Stimulated activated naive CD8-positive, alpha-beta T cell treated with anti-CD3 and anti-CD28 coated beads, Interleukin-15, amount 100 ng/mL, for 72 hours (primary cell): ENCODE measurements around the gene AVL9.
"Not testable (repeated sequence)": the region's sequence is repeated elsewhere in the genome, so short reads cannot be mapped to it uniquely, and the experiment has no call there.

Experiments used
- ATAC-seq: fragments of 150-1000 bp; cut with Tn5 transposase; 2 replicates; pipeline ENCODE4 v1.10.0; 2021; ENCODE audit warnings: mild to moderate bottlenecking, moderate library complexity
- DNase-seq, 2 donors: peaks; one replicate each; pipeline ENCODE4 v3.0.0; 2021 to 2022
- H3K27ac Mint-ChIP-seq, 2 donors: one replicate each; pipeline ENCODE4 v1.8.0; 2022; ENCODE audit warnings: mild to moderate bottlenecking in 2 of 2, mixed read lengths in 2 of 2, moderate library complexity in 2 of 2
- H3K27me3 Mint-ChIP-seq: one replicate; pipeline ENCODE4 v1.8.0; 2022; ENCODE audit warnings: mixed read lengths
- H3K4me1 Mint-ChIP-seq: one replicate; pipeline ENCODE4 v1.8.0; 2022; ENCODE audit warnings: mild to moderate bottlenecking, mixed read lengths
- H3K4me3 Mint-ChIP-seq, 2 donors: one replicate each; pipeline ENCODE4 v1.8.0; 2022; ENCODE audit warnings: mild to moderate bottlenecking in 2 of 2, mixed read lengths in 2 of 2, moderate library complexity in 1 of 2
- H3K9me3 Mint-ChIP-seq, 2 donors: one replicate each; pipeline ENCODE4 v1.8.0; 2022; ENCODE audit warnings: mixed read lengths in 2 of 2

Gene AVL9

DNA sequence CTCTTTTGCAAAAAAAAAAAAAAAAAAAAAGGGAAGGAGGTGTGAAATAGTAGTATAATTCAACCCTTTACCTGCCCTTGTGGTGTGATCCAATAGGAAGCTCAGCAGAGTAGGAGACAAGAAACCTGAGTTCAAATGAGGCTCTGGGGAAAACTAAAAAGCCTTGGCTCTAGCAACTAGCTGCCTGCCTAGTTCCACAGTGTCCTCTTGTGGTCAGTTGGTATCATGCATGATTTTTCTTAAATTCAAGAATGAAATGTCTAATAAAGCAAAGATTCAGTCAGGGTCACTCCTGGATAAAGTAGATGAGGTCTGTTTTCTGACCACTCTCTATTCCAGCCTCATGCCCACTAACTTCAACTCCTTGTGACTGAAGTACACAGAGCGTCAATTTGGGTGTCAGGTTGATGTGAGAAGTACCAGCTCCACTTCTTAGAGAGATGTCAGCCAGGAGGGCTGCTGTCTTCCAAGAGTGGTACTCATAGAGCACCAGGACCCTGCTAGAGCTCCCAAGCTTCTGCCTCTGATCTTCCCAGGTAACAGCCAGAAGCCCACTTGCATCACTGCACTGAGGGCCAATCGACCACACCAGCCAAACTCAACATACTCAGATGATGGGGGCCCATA is 15.6 kb upstream of the AVL9 start:
- no peak overlapping the region for H3K4me3 Mint-ChIP-seq

DNA sequence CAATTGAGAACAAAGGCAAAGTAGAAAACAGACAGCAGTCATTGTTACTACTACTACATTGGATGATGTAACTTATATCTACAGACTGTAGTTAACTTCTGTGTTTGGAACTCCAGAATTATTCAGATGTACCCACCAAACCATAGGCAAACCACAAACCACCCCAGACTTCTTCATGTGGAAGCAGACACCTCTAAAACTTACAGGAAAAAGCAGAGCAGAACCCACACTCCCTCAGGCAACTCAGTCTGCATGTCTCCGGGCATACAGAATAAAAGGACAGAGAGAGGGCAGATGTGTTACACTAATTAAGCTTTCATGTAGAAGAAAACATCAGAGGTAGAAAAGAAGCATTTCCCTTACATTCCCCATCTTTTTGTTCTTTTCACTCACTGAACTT is 14.1 kb upstream of the AVL9 start:
- ATAC-seq (peak; percentile 46), DNase-seq (no peak)
- no peak overlapping the region for H3K4me3 Mint-ChIP-seq
- H3K27me3 Mint-ChIP-seq, result no peaks in the 10 kb centered on the region
- no peaks in the 10 kb centered on the region for H3K9me3 Mint-ChIP-seq
- peak overlapping the region in 1 of 2 donors; percentile 70 for H3K27ac Mint-ChIP-seq
- H3K4me1 Mint-ChIP-seq, result peaks cover 10% of the 10 kb centered on the region

More for the DNA sequence above, 15.6 kb upstream of the AVL9 start:
- Mint-ChIP-seq H3K9me3 (no peaks in the 10 kb centered on the region), H3K27me3 (no peaks in the 10 kb centered on the region), H3K27ac (no peak overlapping the region), H3K4me1 (peaks cover 10% of the 10 kb centered on the region)
- no peak for DNase-seq
- ATAC-seq, result peak; percentile 41

DNA sequence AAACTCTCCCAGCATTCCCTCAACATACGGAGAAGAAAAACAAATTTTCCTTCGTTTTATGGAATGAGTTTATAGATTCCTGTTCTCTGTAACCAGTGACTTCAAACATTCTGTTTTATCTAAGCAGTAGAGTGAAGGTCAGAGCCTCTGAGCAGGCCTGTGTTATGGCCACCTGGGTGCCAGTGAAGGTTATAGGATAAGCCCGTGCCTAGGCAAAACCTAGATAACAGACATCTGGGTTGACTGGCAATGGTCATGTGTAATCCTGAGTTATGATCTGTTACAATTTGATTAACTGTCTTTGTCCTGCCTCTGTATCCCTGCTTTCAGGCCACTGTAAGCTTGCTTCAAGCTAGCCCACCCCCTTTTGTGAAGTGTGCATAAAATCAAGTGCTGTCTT is 13.4 kb upstream of the AVL9 start:
- Mint-ChIP-seq H3K4me3 (no peak overlapping the region), H3K27me3 (no peaks in the 10 kb centered on the region), H3K4me1 (peaks cover 10% of the 10 kb centered on the region), H3K27ac (no peak overlapping the region), H3K9me3 (no peaks in the 10 kb centered on the region)
- DNase-seq (no peak), ATAC-seq (no peak)

DNA sequence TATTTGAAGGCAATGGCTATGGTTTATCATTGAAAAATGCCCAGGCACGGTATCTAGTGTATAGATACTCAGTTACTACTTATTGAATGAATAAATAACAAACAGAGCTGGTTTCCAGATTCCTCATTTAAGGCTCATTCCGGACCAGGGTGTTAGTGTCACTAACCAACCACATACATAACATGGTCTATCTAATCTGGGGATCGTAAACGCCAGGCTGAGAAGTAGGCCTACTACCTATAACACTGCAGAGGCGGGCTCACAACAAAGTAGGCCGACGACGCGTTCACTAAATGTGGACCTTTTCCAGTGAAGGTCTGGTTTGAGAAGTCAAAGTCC is 5.5 kb upstream of the AVL9 start:
- Mint-ChIP-seq H3K4me1 (peaks cover 43% of the 10 kb centered on the region), H3K27ac (peak overlapping the region; percentile 98 to 99), H3K27me3 (no peaks in the 10 kb centered on the region), H3K4me3 (peak overlapping the region; percentile 94), H3K9me3 (no peaks in the 10 kb centered on the region)
- DNase-seq (no peak), ATAC-seq (peak; percentile 45)

DNA sequence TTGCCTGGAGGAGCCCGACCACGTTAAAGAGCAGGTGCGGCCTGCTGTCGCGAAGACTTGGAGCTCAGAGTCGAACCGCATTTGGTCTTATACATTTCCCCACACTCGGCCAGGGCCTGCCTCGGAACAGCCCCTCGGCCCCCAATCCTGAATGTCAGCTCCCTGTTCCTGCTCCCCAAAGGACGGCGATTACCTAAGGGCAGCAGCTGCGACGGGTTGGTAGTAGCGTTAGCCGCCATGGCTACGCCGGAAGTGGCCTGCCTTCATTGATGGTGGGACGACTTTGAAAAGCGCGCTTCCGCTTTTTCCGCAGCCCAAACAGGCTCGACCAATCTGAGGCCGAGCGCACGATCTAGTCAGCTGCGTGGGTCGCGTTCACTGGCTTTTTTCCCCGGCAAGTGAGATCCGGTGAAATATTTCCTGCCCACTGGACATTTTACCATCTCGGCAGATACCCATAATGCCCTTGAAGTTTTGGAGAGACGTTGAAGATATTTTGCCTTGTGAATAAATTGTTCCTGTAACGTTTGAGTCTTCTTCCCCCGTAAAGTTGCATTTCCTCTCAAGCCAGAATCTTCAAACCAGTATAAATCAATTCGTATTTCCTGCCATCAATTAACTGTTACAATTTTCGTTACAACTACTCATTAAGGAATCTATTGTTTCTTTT is 5.0 kb upstream of the AVL9 start, which contains the start of gene LSM5:
TSS of gene LSM5 (minus strand) at position 254 of the 670 bp plus-strand sequence. CDS start at position 239, 15 bp downstream.
- Mint-ChIP-seq H3K27ac (peak within 1 kb of the TSS; percentile 98 to 99), H3K27me3 (no peaks in the 10 kb centered on the region), H3K4me3 (peak within 1 kb of the TSS; percentile 94), H3K4me1 (peaks cover 43% of the 10 kb centered on the region), H3K9me3 (no peaks in the 10 kb centered on the region)
- ATAC-seq, result peak; percentile 85
- peak; percentile 84 to 92 for DNase-seq

DNA sequence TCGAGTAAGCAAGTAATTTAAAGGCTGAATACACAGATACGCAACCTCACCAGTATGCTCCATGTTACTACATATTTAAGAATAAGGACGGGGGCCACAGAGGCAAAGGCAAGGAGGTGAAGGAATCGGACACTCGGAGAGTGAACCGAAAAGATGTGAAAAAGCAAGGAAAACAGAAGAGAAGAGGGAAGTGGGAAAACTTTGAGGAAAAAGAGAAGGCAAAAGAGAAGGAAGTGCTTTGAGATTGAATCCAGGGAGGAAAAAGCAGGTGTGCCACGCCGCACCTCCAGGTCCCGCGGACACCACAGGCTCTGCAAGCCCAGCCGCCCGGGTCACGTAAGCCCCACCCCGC is 367 bp upstream of the AVL9 start:
- H3K27ac Mint-ChIP-seq, result peak overlapping the region; percentile 82 to 89
- ATAC-seq (no peak), DNase-seq (no peak)
- peak overlapping the region; percentile 81 to 91 for H3K4me3 Mint-ChIP-seq
- H3K27me3 Mint-ChIP-seq, result no peaks in the 10 kb centered on the region
- no peaks in the 10 kb centered on the region for H3K9me3 Mint-ChIP-seq
- H3K4me1 Mint-ChIP-seq, result peaks cover 41% of the 10 kb centered on the region

DNA sequence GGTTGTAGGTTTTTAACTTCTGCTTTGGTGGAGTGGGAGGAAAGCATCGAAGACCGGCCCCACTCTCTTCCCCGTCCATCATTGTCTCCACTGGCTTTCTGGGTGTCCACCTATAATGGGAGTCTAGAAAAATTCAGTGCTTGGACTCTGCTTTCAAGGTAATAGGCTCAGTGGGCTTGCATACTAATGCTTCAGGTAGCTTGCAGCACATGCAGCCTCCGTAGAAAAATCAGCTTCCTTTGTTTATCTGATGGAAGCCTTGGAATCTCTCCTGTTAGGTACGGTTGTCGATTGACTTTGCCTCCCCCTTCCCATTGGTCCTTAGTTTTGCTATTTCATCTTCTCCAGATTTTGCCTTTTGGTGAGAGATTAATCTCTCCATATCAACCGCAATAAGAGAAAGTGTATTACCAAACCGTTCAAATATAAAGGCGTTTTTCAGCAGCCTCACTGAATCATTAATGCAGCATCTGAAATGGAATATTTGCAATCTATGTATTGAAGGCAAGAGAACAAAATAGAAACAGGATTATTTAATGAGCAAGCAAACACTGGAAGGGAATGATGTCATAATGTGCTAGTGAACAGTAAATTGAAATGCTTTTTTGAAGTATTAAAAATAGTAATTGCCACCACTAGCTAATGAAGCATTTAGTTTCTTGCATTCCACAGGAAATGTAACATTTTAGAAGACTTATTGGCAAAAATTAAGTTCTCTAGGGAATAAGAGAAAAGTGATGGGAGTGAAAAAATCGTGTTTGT is 944 bp downstream of the AVL9 start:
- ATAC-seq (no peak), DNase-seq (no peak)
- Mint-ChIP-seq H3K27me3 (no peaks in the 10 kb centered on the region), H3K9me3 (no peaks in the 10 kb centered on the region), H3K27ac (peak overlapping the region; percentile 99), H3K4me1 (peaks cover 49% of the 10 kb centered on the region), H3K4me3 (peak overlapping the region; percentile 91 to 93)

DNA sequence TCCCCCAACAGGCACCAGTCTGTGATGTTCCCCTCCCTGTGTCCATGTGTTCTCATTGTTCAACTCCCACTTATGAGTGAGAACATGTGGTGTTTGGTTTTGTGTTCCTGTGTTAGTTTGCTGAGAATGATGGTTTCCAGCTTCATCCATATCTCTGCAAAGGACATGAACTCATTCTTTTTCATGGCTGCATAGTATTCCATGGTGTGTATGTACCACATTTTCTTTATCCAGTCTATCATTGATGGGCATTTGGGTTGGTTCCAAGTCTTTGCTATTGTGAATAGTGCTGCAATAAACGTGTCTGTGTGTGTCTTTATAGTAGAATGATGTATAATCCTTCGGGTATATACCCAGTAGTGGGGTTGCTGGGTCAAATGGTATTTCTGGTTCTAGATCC is 4.5 kb downstream of the AVL9 start:
- peak overlapping the region in 1 of 2 donors; percentile 60 for H3K4me3 Mint-ChIP-seq

DNA sequence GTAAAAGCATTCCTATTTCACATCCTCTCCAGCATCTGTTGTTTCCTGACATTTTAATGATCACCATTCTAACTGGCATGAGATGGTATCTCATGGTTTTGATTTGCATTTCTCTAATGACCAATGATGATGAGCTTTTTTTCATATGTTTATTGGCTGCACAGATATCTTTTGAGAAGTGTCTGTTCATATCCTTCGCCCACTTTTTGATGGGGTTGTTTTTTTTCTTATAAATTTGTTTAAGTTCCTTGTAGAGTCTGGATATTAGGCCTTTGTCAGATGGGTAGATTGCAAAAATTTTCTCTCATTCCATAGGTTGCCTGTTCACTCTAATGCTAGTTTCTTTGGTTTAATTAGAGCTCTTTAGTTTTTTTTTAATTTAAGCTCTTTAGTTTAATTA is 4.9 kb downstream of the AVL9 start:
- Mint-ChIP-seq H3K4me3 (peak overlapping the region; percentile 54 to 60), H3K27ac (peak overlapping the region in 1 of 2 donors; percentile 77), H3K4me1 (peaks cover 62% of the 10 kb centered on the region)
- DNase-seq, H3K27me3 Mint-ChIP-seq, H3K9me3 Mint-ChIP-seq, ATAC-seq: not testable (repeated sequence)

More for the DNA sequence above, 4.5 kb downstream of the AVL9 start:
- not testable (repeated sequence) for H3K9me3 Mint-ChIP-seq, ATAC-seq, H3K27ac Mint-ChIP-seq, H3K27me3 Mint-ChIP-seq, DNase-seq
- H3K4me1 Mint-ChIP-seq, result peaks cover 62% of the 10 kb centered on the region

DNA sequence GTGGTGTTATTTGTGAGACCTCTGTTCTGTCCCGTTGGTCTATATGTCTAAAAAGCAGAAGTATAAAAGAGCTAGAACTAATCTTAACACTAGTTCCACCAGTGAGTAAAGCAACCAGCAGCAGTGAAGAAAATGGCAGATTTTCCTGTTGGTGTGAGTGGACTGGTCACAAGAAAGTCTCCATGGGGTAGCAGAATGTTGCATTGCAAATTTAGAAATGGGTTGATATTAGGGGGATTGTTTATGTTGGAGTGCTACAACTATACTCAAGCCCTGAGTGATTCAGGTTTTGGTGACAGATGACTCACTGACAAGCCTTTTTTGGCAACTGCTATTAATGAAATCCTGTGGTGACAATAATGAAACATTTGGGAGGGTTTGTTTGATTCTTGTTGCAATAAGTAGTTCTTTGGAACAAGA is 5.6 kb downstream of the AVL9 start:
- ATAC-seq (peak; percentile 56), DNase-seq (no peak)
- Mint-ChIP-seq H3K9me3 (no peaks in the 10 kb centered on the region), H3K4me1 (peaks cover 62% of the 10 kb centered on the region), H3K4me3 (peak overlapping the region; percentile 54 to 60), H3K27ac (peak overlapping the region; percentile 77 to 92), H3K27me3 (no peaks in the 10 kb centered on the region)

DNA sequence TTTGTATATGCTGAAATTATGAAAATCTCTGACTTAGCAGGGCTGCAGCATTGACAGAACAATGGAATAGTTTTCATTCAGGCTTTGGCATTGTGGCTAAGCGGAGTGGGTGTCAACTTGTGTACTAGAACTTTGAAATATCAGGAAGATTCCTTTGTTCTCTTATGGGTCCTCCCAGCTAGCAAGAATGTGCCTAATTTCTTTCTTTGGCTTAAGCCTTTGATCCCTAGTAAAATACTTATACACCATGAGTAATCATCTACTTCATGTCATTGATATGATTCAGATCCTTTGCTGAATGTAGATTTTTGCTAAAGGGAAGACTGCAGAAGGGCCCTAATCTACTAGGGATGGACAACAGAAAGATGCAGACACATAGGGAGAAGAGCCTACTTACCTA is 6.2 kb downstream of the AVL9 start:
- no peak for DNase-seq
- peak overlapping the region; percentile 54 to 60 for H3K4me3 Mint-ChIP-seq
- no peaks in the 10 kb centered on the region for H3K9me3 Mint-ChIP-seq
- H3K27ac Mint-ChIP-seq, result peak overlapping the region; percentile 63 to 77
- no peaks in the 10 kb centered on the region for H3K27me3 Mint-ChIP-seq
- ATAC-seq, result no peak
- H3K4me1 Mint-ChIP-seq, result peaks cover 68% of the 10 kb centered on the region

DNA sequence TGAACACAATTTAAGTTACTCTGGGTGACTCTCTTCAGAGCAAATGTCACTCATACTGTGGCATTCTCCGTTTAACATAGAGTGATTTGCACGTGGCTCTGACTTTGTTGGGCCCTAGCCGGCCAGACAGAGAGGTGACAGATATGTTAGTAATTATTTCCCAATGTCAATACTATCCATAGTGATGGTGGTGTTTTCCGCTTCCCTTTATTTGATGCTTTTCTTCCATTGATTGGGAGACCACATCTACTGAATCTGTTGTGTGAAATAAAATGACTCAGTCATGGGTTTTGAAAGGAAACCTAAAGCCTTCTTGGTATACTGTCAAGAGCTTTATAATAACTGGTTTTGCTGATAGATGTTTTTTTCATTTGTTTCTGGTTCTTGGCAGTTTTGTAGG is 7.4 kb downstream of the AVL9 start:
- Mint-ChIP-seq H3K4me3 (peak overlapping the region; percentile 49 to 55), H3K9me3 (no peaks in the 10 kb centered on the region), H3K27ac (peak overlapping the region; percentile 86 to 96), H3K27me3 (no peaks in the 10 kb centered on the region), H3K4me1 (peaks cover 69% of the 10 kb centered on the region)
- ATAC-seq (peak; percentile 76), DNase-seq (peak; percentile 38 to 53)

DNA sequence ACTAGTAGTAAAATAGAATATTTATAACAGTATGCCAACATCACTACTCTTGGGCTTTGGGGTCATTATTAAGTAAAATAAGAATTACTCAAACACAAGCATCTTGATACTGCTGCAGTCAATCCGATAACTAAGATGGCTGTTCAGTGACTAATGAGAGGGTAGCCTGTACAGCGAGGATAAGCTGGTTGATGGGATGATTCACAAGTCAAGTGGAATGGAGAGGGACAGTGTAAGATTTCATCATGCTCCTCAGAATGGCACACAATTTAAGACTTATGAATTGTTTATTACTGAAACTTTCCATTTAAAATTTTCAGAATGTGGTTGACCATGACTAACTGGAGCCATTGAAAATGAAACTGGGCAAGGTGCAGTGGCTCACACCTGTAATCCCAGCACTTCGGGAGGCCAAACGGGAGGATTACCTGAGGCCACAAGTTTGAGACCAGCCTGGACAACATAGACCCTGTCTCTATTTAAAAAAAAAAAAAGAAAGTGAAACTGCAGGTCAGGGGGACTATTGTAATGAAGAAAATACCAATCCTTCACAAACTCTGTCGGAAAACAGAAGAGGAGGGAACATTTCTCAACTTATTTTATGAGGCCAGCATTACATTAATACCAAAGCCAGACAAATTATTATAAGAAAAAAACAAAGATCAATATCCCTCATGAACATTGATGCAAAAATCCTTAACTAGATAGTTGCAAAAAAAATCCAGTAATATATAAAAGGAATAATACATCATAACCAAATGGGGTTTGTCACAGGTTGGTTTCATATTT is 11.2 kb downstream of the AVL9 start:
- DNase-seq (peak; percentile 33 to 62), ATAC-seq (peak; percentile 96)
- Mint-ChIP-seq H3K4me3 (peak overlapping the region; percentile 69 to 80), H3K9me3 (no peaks in the 10 kb centered on the region), H3K27me3 (no peaks in the 10 kb centered on the region), H3K27ac (peak overlapping the region; percentile 98 to 99), H3K4me1 (peaks cover 76% of the 10 kb centered on the region)

DNA sequence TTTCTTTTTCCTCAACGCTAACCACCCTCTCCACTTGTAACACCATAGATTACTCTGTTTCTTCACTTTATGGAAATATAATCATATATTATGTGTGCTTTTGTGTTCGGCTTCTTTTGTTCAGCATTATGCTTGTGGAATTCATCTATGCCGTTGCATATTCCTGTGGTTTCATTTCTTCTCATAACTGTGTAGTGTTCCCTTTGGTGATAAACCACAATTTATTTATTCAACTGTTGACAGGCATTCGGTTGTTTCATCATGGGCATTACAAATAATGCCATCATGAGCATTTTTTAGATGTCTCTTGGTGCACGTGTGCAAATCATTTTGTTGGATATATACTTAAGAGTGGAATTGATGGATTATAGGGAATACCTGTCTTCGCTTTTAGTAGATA is 12.1 kb downstream of the AVL9 start:
- no peaks in the 10 kb centered on the region for H3K27me3 Mint-ChIP-seq
- peak overlapping the region in 1 of 2 donors; percentile 7 for H3K4me3 Mint-ChIP-seq
- H3K9me3 Mint-ChIP-seq, result no peaks in the 10 kb centered on the region
- DNase-seq (no peak), ATAC-seq (no peak)
- peak overlapping the region; percentile 3 to 64 for H3K27ac Mint-ChIP-seq
- peaks cover 76% of the 10 kb centered on the region for H3K4me1 Mint-ChIP-seq

DNA sequence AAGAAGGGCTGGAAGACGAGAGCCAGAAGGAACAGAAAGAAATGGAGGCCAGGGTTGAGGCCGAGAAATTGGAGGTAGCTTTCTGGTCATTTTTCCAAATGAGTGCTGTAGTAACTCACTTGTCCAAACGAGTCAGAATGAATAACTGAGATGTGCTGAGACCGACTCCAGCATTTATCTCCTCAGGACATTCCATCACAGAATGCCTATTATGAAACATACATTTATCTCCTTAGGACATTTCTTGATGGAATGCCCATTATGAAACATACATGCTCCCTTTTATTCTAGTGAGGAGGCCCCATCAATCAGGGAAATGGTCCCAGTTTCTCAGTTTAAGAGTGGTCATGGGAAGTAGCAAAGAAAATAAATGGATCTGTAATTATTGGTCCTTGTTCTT is 16.5 kb downstream of the AVL9 start:
- Mint-ChIP-seq H3K4me3 (no peak overlapping the region), H3K27ac (no peak overlapping the region), H3K27me3 (no peaks in the 10 kb centered on the region), H3K4me1 (peaks cover 95% of the 10 kb centered on the region), H3K9me3 (peaks cover 0 to 2% of the 10 kb centered on the region in 2 donors)
- ATAC-seq, result no peak
- no peak for DNase-seq
